H1 (cell line): ENCODE measurements around the gene BIRC7. TPM values are rescaled to one million over a fixed set of nuclear protein-coding genes. Genes with fewer than 3 reads are reported as not detected.

Experiments
- BCL11A ChIP-seq, 2 experiments: IDR thresholded peaks; one replicate each; pipeline ENCODE4 v1.6.1; 2011; ENCODE audit warnings: low read depth in 2 of 2, low read length in 2 of 2, mild to moderate bottlenecking in 2 of 2
- CBX5 ChIP-seq: fragments of 300-800, 300-1000 bp; sonication (generic); IDR thresholded peaks from 2 replicates; pipeline ENCODE4 v1.7.1; 2016; ENCODE audit warnings: antibody characterized with exemption, low read length, low read depth
- CHD7 ChIP-seq: fragments of 300-600 bp; sonication (generic); IDR thresholded peaks from 2 replicates; pipeline ENCODE4 v1.7.1; 2012; ENCODE audit warnings: low read length, moderate library complexity, mild to moderate bottlenecking, inconsistent platforms; ENCODE audit not compliant: insufficient replicate concordance
- E2F6 ChIP-seq: IDR thresholded peaks from 2 replicates; pipeline ENCODE4 v1.6.1; 2012; ENCODE audit warnings: inconsistent platforms
- EGR1 ChIP-seq: IDR thresholded peaks from 2 replicates; pipeline ENCODE4 v1.6.1; 2011; ENCODE audit warnings: low read depth, low read length, borderline replicate concordance
- JUND ChIP-seq: IDR thresholded peaks from 2 replicates; pipeline ENCODE4 v1.6.1; 2011; ENCODE audit warnings: mild to moderate bottlenecking, improper control_type of control experiment, low read length
- POLR2A ChIP-seq, 2 experiments: IDR thresholded peaks; 1 replicate in 1 of 2; 2 replicates in 1 of 2; pipeline ENCODE4 v1.6.1; 2011; ENCODE audit warnings: low read depth in 2 of 2, low read length in 2 of 2, mild to moderate bottlenecking in 2 of 2; ENCODE audit errors: control extremely low read depth in 1 of 2
- SIRT6 ChIP-seq: IDR thresholded peaks from one replicate; pipeline ENCODE4 v1.7.1; 2012; ENCODE audit warnings: low read length, inconsistent platforms
- SP2 ChIP-seq: IDR thresholded peaks from 2 replicates; pipeline ENCODE4 v1.6.1; 2012; ENCODE audit warnings: mild to moderate bottlenecking, low read length, inconsistent platforms
- SRF ChIP-seq: IDR thresholded peaks from 2 replicates; pipeline ENCODE4 v1.6.1; 2011; ENCODE audit warnings: mild to moderate bottlenecking, low read depth, low read length, moderate library complexity
- TAF1 ChIP-seq: IDR thresholded peaks from 2 replicates; pipeline ENCODE4 v1.6.1; 2011; ENCODE audit warnings: mild to moderate bottlenecking, low read depth, low read length
- polyA plus RNA-seq, 7 experiments: library from polyadenylated mRNA; depleted of rRNA in 3 of 7; stranded (reverse) in 5 of 7; unstranded in 2 of 7; fragments of >200 nt in 5 of 7; fragments of 200-250 nt in 2 of 7; gene quantifications; 1 replicate in 5 of 7; 2 replicates in 1 of 7; 4 replicates in 1 of 7; pipeline versions ENCODE4 v1.2.1 to v1.2.3, GENCODE V29; 2011 to 2013; ENCODE audit warnings: missing spikeins in 2 of 7, mixed read lengths in 2 of 7
- total RNA-seq: library from RNA; stranded (reverse); fragmentation: NEBNext Ultra II Directional; extraction: Animal tissue kit (Norgen Biotek cat#: 25700); gene quantifications from 2 replicates; pipeline ENCODE4 v1.2.1, GENCODE V29; 2021

Gene BIRC7
- total and polyA plus RNA-seq, 2 of the 8 experiments (the other 6 are each of a cell fraction or from before 2014, with no cell fraction given) = 0.11 to 0.41 TPM

- TF ChIP-seq CHD7 = no peak
- TF ChIP-seq EGR1 = no peak
- TF ChIP-seq SIRT6 = no peak
- TF ChIP-seq JUND = no peak
- TF ChIP-seq CBX5 = no peak
- TF ChIP-seq TAF1 = no peak
- no peak for TF ChIP-seq SP2
- no peak for TF ChIP-seq E2F6
- TF ChIP-seq BCL11A (IDR thresholded peaks at IDR 0.05; ENCODE audit: low read depth in 2 of 2, low read length in 2 of 2) = no peak
- no peak for TF ChIP-seq POLR2A (IDR thresholded peaks at IDR 0.05; ENCODE audit: control extremely low read depth in 1 of 2, low read depth in 2 of 2, low read length in 2 of 2)
- TF ChIP-seq SRF = no peak
Measured at GRCh38 chr20:63270606-63271325, 35.1 kb downstream of the BIRC7 start (continued).
